H9 (cell line): ENCODE results near the gene CASTOR1. TPM values are rescaled to one million over a fixed set of nuclear protein-coding genes. Genes with fewer than 3 reads are reported as not detected.
A peak's percentile ranks its signal among the peaks of the same experiment; 100 is the strongest.

Experiments
- DNase-seq: peaks from one replicate; pipeline ENCODE4 v3.0.0-alpha.2; 2017
- H2AFZ ChIP-seq: one replicate; pipeline ENCODE4 v1.6.1; 2013; ENCODE audit warnings: mild to moderate bottlenecking, low read length, control low read depth, moderate library complexity
- H2AK5ac ChIP-seq: 2 replicates; pipeline ENCODE4 v1.6.1; 2013; ENCODE audit warnings: low read length, control low read depth, mixed read lengths; ENCODE audit not compliant: insufficient read length
- H2BK120ac ChIP-seq: one replicate; pipeline ENCODE4 v1.6.1; 2013; ENCODE audit warnings: low read depth, mild to moderate bottlenecking, low read length, control low read depth, inconsistent platforms; ENCODE audit not compliant: poor library complexity, severe bottlenecking
- H2BK12ac ChIP-seq: 2 replicates; pipeline ENCODE4 v1.6.1; 2013; ENCODE audit warnings: low read length, control low read depth, mixed read lengths, low read depth; ENCODE audit not compliant: insufficient read length
- H2BK15ac ChIP-seq: 2 replicates; pipeline ENCODE4 v1.6.1; 2013; ENCODE audit warnings: low read depth, low read length, control low read depth
- H2BK20ac ChIP-seq: one replicate; pipeline ENCODE4 v1.6.1; 2013; ENCODE audit warnings: low read depth, mild to moderate bottlenecking, low read length, control low read depth, inconsistent platforms; ENCODE audit not compliant: poor library complexity, severe bottlenecking
- H2BK5ac ChIP-seq: 2 replicates; pipeline ENCODE4 v1.6.1; 2013; ENCODE audit warnings: low read length, control low read depth, mixed read lengths; ENCODE audit not compliant: insufficient read length
- H3K14ac ChIP-seq: 2 replicates; pipeline ENCODE4 v1.6.1; 2013; ENCODE audit warnings: low read length, control low read depth; ENCODE audit not compliant: insufficient read depth
- H3K18ac ChIP-seq: 2 replicates; pipeline ENCODE4 v1.6.1; 2013; ENCODE audit warnings: low read depth, mild to moderate bottlenecking, mixed read lengths, low read length, control low read depth; ENCODE audit not compliant: insufficient read length
- H3K23ac ChIP-seq: 2 replicates; pipeline ENCODE4 v1.6.1; 2013; ENCODE audit warnings: low read length, control low read depth, mixed read lengths, low read depth; ENCODE audit not compliant: insufficient read length
- H3K23me2 ChIP-seq: 2 replicates; pipeline ENCODE4 v1.6.1; 2013; ENCODE audit warnings: low read depth, mild to moderate bottlenecking, mixed read lengths, low read length, control low read depth; ENCODE audit not compliant: insufficient read length, poor library complexity, severe bottlenecking
- H3K27ac ChIP-seq: 2 replicates; pipeline ENCODE4 v1.5.1; 2013; ENCODE audit warnings: low read length, control low read depth, mixed read lengths, low read depth; ENCODE audit not compliant: insufficient read length
- H3K27me3 ChIP-seq: 2 replicates; pipeline ENCODE4 v1.6.1; 2013; ENCODE audit warnings: low read length, control low read depth, inconsistent platforms; ENCODE audit not compliant: insufficient read depth
- H3K4ac ChIP-seq: 2 replicates; pipeline ENCODE4 v1.6.1; 2013; ENCODE audit warnings: low read depth, mild to moderate bottlenecking, control low read depth, inconsistent platforms, low read length, moderate library complexity
- H3K4me1 ChIP-seq: 2 replicates; pipeline ENCODE4 v1.6.1; 2013; ENCODE audit warnings: low read length, control low read depth, inconsistent platforms; ENCODE audit not compliant: insufficient read depth
- H3K4me2 ChIP-seq: 2 replicates; pipeline ENCODE4 v1.6.1; 2013; ENCODE audit warnings: low read length, control low read depth, mixed read lengths; ENCODE audit not compliant: insufficient read length, insufficient read depth
- H3K56ac ChIP-seq: 2 replicates; pipeline ENCODE4 v1.6.1; 2013; ENCODE audit warnings: low read depth, mild to moderate bottlenecking, mixed read lengths, low read length, control low read depth; ENCODE audit not compliant: insufficient read length
- H3K79me1 ChIP-seq: 2 replicates; pipeline ENCODE4 v1.6.1; 2013; ENCODE audit warnings: low read depth, mild to moderate bottlenecking, moderate library complexity, low read length, control low read depth, inconsistent platforms; ENCODE audit not compliant: insufficient read depth, poor library complexity, severe bottlenecking
- H3K79me2 ChIP-seq: 2 replicates; pipeline ENCODE4 v1.6.1; 2013; ENCODE audit warnings: low read length, control low read depth, inconsistent platforms; ENCODE audit not compliant: insufficient read depth
- H3K9ac ChIP-seq: 2 replicates; pipeline ENCODE4 v1.6.1; 2013; ENCODE audit warnings: low read length, control low read depth, mixed read lengths; ENCODE audit not compliant: insufficient read length; ENCODE audit errors: extremely low read depth
- H3K9me3 ChIP-seq: one replicate; pipeline ENCODE4 v1.6.1; 2013; ENCODE audit warnings: low read depth, low read length, inconsistent platforms; ENCODE audit not compliant: control insufficient read depth
- H3T11ph ChIP-seq: one replicate; pipeline ENCODE4 v1.6.1; 2013; ENCODE audit warnings: mild to moderate bottlenecking, low read length, control low read depth, inconsistent platforms
- H4K20me1 ChIP-seq: one replicate; pipeline ENCODE4 v1.6.1; 2013; ENCODE audit not compliant: control insufficient read depth, insufficient read length, insufficient read depth
- H4K5ac ChIP-seq: 2 replicates; pipeline ENCODE4 v1.6.1; 2013; ENCODE audit warnings: low read depth, mild to moderate bottlenecking, mixed read lengths, low read length, control low read depth; ENCODE audit not compliant: insufficient read length
- H4K8ac ChIP-seq: replicated peaks from 2 replicates; pipeline ENCODE4 v1.6.1; 2013; ENCODE audit warnings: low read length, control low read depth, mixed read lengths, low read depth; ENCODE audit not compliant: insufficient read length
- H4K91ac ChIP-seq: 2 replicates; pipeline ENCODE4 v1.6.1; 2013; ENCODE audit warnings: low read depth, mild to moderate bottlenecking, moderate library complexity, mixed read lengths, low read length, control low read depth; ENCODE audit not compliant: insufficient read length
- H3K27ac Mint-ChIP-seq, 3 experiments: 2 replicates in 2 of 3; 3 replicates in 1 of 3; pipeline ENCODE4 v1.8.0; 2020 to 2021; ENCODE audit warnings: mixed read lengths in 3 of 3, mild to moderate bottlenecking in 1 of 3, moderate library complexity in 1 of 3
- H3K27me3 Mint-ChIP-seq: 2 replicates; pipeline ENCODE4 v1.8.0; 2021; ENCODE audit warnings: low read depth, mild to moderate bottlenecking, moderate library complexity, mixed read lengths
- H3K36me3 Mint-ChIP-seq, 3 experiments: 2 replicates in 2 of 3; 3 replicates in 1 of 3; pipeline ENCODE4 v1.8.0; 2020 to 2021; ENCODE audit warnings: low read depth in 3 of 3, mixed read lengths in 3 of 3; ENCODE audit not compliant: insufficient read depth in 1 of 3
- H3K4me1 Mint-ChIP-seq, 2 experiments: 2 replicates each; pipeline ENCODE4 v1.8.0; 2020; ENCODE audit warnings: mixed read lengths in 2 of 2
- H3K4me3 Mint-ChIP-seq, 2 experiments: 2 replicates in 1 of 2; 3 replicates in 1 of 2; pipeline ENCODE4 v1.8.0; 2020 to 2021; ENCODE audit warnings: mild to moderate bottlenecking in 2 of 2, mixed read lengths in 2 of 2, moderate library complexity in 1 of 2
- H3K9me3 Mint-ChIP-seq, 2 experiments: 2 replicates in 1 of 2; 3 replicates in 1 of 2; pipeline ENCODE4 v1.8.0; 2020; ENCODE audit warnings: mild to moderate bottlenecking in 2 of 2, mixed read lengths in 2 of 2, moderate library complexity in 1 of 2
- CTCF ChIP-seq: fragments of 200-600 bp; sonication (generic); conservative IDR thresholded peaks from 3 replicates; pipeline ENCODE4 v1.8.0; 2021; ENCODE audit warnings: antibody characterized with exemption, mild to moderate bottlenecking
- WGBS: extraction: QIAGEN DNeasy Blood & Tissue Kit; methylation state at CpG from one replicate; pipeline ENCODE4 v1.1.7; 2013; ENCODE audit warnings: missing lambda C conversion rate, low lambda C conversion rate, mixed read lengths; ENCODE audit not compliant: insufficient read length; ENCODE audit errors: extremely low coverage; 5-methylcytosine and 5-hydroxymethylcytosine counted together
- total RNA-seq: library from RNA; stranded (reverse); gene quantifications from 2 replicates; pipeline ENCODE4 v1.2.1, GENCODE V29; 2021

The CASTOR1 gene
- total RNA-seq, 1 experiment from 2014 or later = 8.8 TPM

DNA sequence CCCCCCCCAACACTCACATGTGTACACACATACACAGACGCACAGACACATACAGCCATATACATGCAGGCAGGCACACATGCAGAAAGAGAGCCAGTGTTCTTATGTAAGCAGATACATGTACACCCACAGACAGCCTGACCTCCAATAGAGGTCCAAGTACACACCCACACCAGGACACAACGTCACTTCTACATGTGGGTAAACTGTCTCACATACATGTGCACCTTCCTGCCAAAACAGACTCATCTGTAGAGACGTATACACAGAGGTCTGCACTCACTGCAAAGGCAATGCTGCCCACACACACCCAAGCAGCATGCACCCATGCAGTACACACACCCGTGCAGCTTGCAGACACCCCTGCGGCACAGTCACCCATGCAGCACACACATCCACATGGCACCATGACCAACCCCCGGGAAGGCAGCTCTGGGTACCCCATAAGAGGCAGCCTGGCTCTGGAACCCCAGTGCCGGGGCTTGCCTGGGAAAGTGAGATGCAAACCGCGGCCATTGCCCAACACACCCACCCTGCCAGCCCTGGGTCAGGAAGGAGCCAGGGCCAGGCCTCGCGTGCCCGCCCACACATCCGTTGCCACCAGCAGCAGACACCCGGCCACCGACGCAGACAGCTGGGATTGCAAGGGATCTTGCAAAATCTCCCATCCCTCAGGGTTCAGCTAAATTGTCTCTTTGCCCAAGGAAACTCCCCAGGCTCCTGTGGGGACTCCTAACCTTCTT lies 10.1 kb downstream of the CASTOR1 start:
- H3K18ac ChIP-seq = no peak overlapping the region
- TF ChIP-seq CTCF = no peak
- no peak overlapping the region for H3K56ac ChIP-seq
- Mint-ChIP-seq H3K4me1 (peaks cover 10 to 16% of the 10 kb centered on the region in 2 experiments), H3K9me3 (no peaks in the 10 kb centered on the region), H3K27me3 (peaks cover 8% of the 10 kb centered on the region), H3K4me3 (no peak overlapping the region), H3K36me3 (no peaks in the 10 kb centered on the region), H3K27ac (peak overlapping the region in 1 of 3 experiments; percentile 0; a peak in 1 of 7 replicates)
- no peaks in the 10 kb centered on the region; the same call in 1 of the 2 replicates for H3K4me1 ChIP-seq
- no peaks in the 10 kb centered on the region for H3K79me1 ChIP-seq
- H4K5ac ChIP-seq = no peak overlapping the region
- H2BK15ac ChIP-seq = no peak overlapping the region
- no peak overlapping the region for H2AFZ ChIP-seq
- H4K20me1 ChIP-seq = no peaks in the 10 kb centered on the region
- no peak overlapping the region for H3K9ac ChIP-seq
- no CpG with 5 or more reads among the region's 16 CpGs for WGBS
- no peak overlapping the region for H4K91ac ChIP-seq
- H2BK120ac ChIP-seq = no peak overlapping the region
- no peaks in the 10 kb centered on the region for H3K9me3 ChIP-seq
- no peaks in the 10 kb centered on the region for H3K79me2 ChIP-seq
- H3T11ph ChIP-seq = no peak overlapping the region
- H3K23me2 ChIP-seq = no peaks in the 10 kb centered on the region
- no peak overlapping the region for H2BK20ac ChIP-seq
- no peak overlapping the region for H2BK5ac ChIP-seq
- H3K4me2 ChIP-seq = no peak overlapping the region
- no peak overlapping the region for H2AK5ac ChIP-seq
- H3K4ac ChIP-seq = no peak overlapping the region
- no peak overlapping the region for H3K27ac ChIP-seq
- no peak overlapping the region for H3K23ac ChIP-seq
- no peak overlapping the region for H3K14ac ChIP-seq
- H4K8ac ChIP-seq = no peak overlapping the region
- no peaks in the 10 kb centered on the region for H3K27me3 ChIP-seq
- no peak for DNase-seq
- no peak overlapping the region for H2BK12ac ChIP-seq
